ENCODE results near the gene NME3. TPM values are rescaled to one million over a fixed set of nuclear protein-coding genes. Genes with fewer than 3 reads are reported as not detected.

The NME3 gene
- total and polyA plus RNA-seq, 9 of the 15 experiments (the other 6 are each of a cell fraction or from before 2014, with no cell fraction given), result 0.68 to 76.3 (median 11.5) TPM

- TF ChIP-seq FOSL1 (tag; conservative IDR thresholded peaks at IDR 0.05) (0 out of 2 replicates have a peak, but pooled peaks have one; percentile 6), RFX5 (IDR thresholded peaks at IDR 0.05; ENCODE audit: low read depth, low read length) (no peak), PCBP2 (IDR thresholded peaks at IDR 0.05; ENCODE audit: low read depth, low read length, poor library complexity, severe bottlenecking) (peak; percentile 13), DMBX1 (CRISPR knock-in tag; IDR thresholded peaks at IDR 0.05; ENCODE audit: borderline replicate concordance) (peak; percentile 60; the same call in 1 of the 2 replicates), CTCF (IDR thresholded peaks at IDR 0.05 in 2 of 3, conservative IDR thresholded peaks at IDR 0.05 in 1 of 3; ENCODE audit: insufficient read depth in 2 of 3, low read depth in 1 of 3, low read length in 3 of 3) (peak; percentile 77 to 86 (median 80)), CLOCK (CRISPR knock-in tag; IDR thresholded peaks at IDR 0.05; ENCODE audit: borderline replicate concordance) (no peak), MCM7 (IDR thresholded peaks at IDR 0.05) (no peak), TCF15 (CRISPR knock-in tag; IDR thresholded peaks at IDR 0.05) (no peak), ZBTB49 (CRISPR knock-in tag; IDR thresholded peaks at IDR 0.05; ENCODE audit: borderline replicate concordance) (no peak), CCAR2 (IDR thresholded peaks at IDR 0.05; ENCODE audit: low read depth, low read length) (no peak), SMC3 (conservative IDR thresholded peaks at IDR 0.05; ENCODE audit: insufficient read depth, low read depth, low read length) (peak; percentile 67), YY1 (IDR thresholded peaks at IDR 0.05; ENCODE audit: borderline replicate concordance in 1 of 3, control insufficient read depth in 1 of 3, extremely low read depth in 1 of 3, insufficient read depth in 3 of 3, insufficient read length in 1 of 3, insufficient replicate concordance in 2 of 3, low read depth in 1 of 3, low read length in 2 of 3) (peak; percentile 68 to 95 (median 90)), NKRF (IDR thresholded peaks at IDR 0.05; ENCODE audit: borderline replicate concordance) (peak; percentile 67; the same call in 1 of the 2 replicates), NFIC (IDR thresholded peaks at IDR 0.05) (peak; percentile 56), SREBF1 (IDR thresholded peaks at IDR 0.05; ENCODE audit: borderline replicate concordance, low read depth, low read length) (no peak)
Measured at GRCh38 chr16:1772908-1773702, 1.8 kb upstream of the NME3 start, which contains the start of gene MRPS34 (continued).
